ENCODE data around the gene PRODH2.

PRODH2 gene

GRCh38 chr19:35759697-35760096 is 52.9 kb downstream of the PRODH2 start:
- DNase-seq, result no peak
- Histone ChIP-seq H3K36me3 (replicated peaks) (peaks cover 16% of the 10 kb centered on the region), H3K27ac (no peak overlapping the region), H3K4me3 (ENCODE audit: low read depth, low read length) (no peak overlapping the region), H3K27me3 (replicated peaks) (no peaks in the 10 kb centered on the region)
- TF ChIP-seq, protein P1, sequence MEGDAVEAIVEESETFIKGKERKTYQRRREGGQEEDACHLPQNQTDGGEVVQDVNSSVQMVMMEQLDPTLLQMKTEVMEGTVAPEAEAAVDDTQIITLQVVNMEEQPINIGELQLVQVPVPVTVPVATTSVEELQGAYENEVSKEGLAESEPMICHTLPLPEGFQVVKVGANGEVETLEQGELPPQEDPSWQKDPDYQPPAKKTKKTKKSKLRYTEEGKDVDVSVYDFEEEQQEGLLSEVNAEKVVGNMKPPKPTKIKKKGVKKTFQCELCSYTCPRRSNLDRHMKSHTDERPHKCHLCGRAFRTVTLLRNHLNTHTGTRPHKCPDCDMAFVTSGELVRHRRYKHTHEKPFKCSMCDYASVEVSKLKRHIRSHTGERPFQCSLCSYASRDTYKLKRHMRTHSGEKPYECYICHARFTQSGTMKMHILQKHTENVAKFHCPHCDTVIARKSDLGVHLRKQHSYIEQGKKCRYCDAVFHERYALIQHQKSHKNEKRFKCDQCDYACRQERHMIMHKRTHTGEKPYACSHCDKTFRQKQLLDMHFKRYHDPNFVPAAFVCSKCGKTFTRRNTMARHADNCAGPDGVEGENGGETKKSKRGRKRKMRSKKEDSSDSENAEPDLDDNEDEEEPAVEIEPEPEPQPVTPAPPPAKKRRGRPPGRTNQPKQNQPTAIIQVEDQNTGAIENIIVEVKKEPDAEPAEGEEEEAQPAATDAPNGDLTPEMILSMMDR (IDR thresholded peaks at IDR 0.05; ENCODE audit: low read depth, low read length, missing control alignments), result no peak
- in situ Hi-C loops (cut with HindIII; ENCODE audit: low pct_ligation_motif_present, low sequenced_read_pairs), result no loop called here

GRCh38 chr19:35757749-35758608 is 54.7 kb downstream of the PRODH2 start, which contains the start of gene PROSER3:
PROSER3 (plus strand) TSS chr19:35758176; CDS start chr19:35758216, 40 bp downstream.
- TF ChIP-seq, protein P1 (IDR thresholded peaks at IDR 0.05; ENCODE audit: low read depth, low read length, missing control alignments), result no peak
- in situ Hi-C loops (cut with HindIII; ENCODE audit: low pct_ligation_motif_present, low sequenced_read_pairs), result no loop called here
- DNase-seq, result peak; percentile 100
- Histone ChIP-seq H3K27ac (peak within 1 kb of the TSS; percentile 88), H3K4me3 (ENCODE audit: low read depth, low read length) (peak within 1 kb of the TSS; percentile 98), H3K36me3 (replicated peaks) (peaks cover 21% of the 10 kb centered on the region), H3K27me3 (replicated peaks) (no peaks in the 10 kb centered on the region)

- H3K27ac ChIP-seq, result peak overlapping the region; percentile 88
- peak; percentile 93 for DNase-seq
- H3K4me3 ChIP-seq (ENCODE audit: low read depth, low read length), result peak overlapping the region; percentile 98
- in situ Hi-C loops (cut with HindIII; ENCODE audit: low pct_ligation_motif_present, low sequenced_read_pairs), result no loop called here
- TF ChIP-seq, protein P1 (IDR thresholded peaks at IDR 0.05; ENCODE audit: low read depth, low read length, missing control alignments), result no peak
- peaks cover 27% of the 10 kb centered on the region for H3K36me3 ChIP-seq (replicated peaks)
- no peaks in the 10 kb centered on the region for H3K27me3 ChIP-seq (replicated peaks)
Measured at GRCh38 chr19:35757231-35757748, 55.4 kb downstream of the PRODH2 start.

- in situ Hi-C loops (cut with HindIII; ENCODE audit: low pct_ligation_motif_present, low sequenced_read_pairs), result no loop called here
- H3K36me3 ChIP-seq (replicated peaks), result peaks cover 26% of the 10 kb centered on the region
- H3K27me3 ChIP-seq (replicated peaks), result no peaks in the 10 kb centered on the region
- H3K27ac ChIP-seq, result peak within 1 kb of the TSS; percentile 88
- peak within 1 kb of the TSS; percentile 98 for H3K4me3 ChIP-seq (ENCODE audit: low read depth, low read length)
- peak; percentile 29 for DNase-seq
- TF ChIP-seq, protein P1 (IDR thresholded peaks at IDR 0.05; ENCODE audit: low read depth, low read length, missing control alignments), result no peak
Measured at GRCh38 chr19:35756377-35757230, 56.0 kb downstream of the PRODH2 start, which contains the start of gene HSPB6. HSPB6 (minus strand) TSS chr19:35757029; CDS start chr19:35757008, 21 bp downstream.

GRCh38 chr19:35755550-35756376 is 56.9 kb downstream of the PRODH2 start:
- TF ChIP-seq, protein P1 (IDR thresholded peaks at IDR 0.05; ENCODE audit: low read depth, low read length, missing control alignments), result no peak
- Histone ChIP-seq H3K36me3 (replicated peaks) (peaks cover 24% of the 10 kb centered on the region), H3K4me3 (ENCODE audit: low read depth, low read length) (peak overlapping the region; percentile 98), H3K27me3 (replicated peaks) (no peaks in the 10 kb centered on the region), H3K27ac (peak overlapping the region; percentile 88)
- DNase-seq, result peak; percentile 26
- in situ Hi-C loops (cut with HindIII; ENCODE audit: low pct_ligation_motif_present, low sequenced_read_pairs), result no loop called here
